Neural cell (in vitro differentiated cells): ENCODE results near the gene SDC3. TPM values are rescaled to one million over a fixed set of nuclear protein-coding genes. Genes with fewer than 3 reads are reported as not detected.
A peak's percentile ranks its signal among the peaks of the same experiment; 100 is the strongest.

Experiments
- H2AFZ ChIP-seq: fragments of 200-600, 300-800 bp; sonication (generic), shearing (Covaris generic); 2 replicates; pipeline ENCODE4 v1.6.0; 2014; ENCODE audit warnings: low read depth, mild to moderate bottlenecking, antibody characterized with exemption, low read length, moderate library complexity
- H3F3A ChIP-seq: fragments of 200-600 bp; shearing (Covaris generic); 2 replicates; pipeline ENCODE4 v1.6.1; 2016; ENCODE audit warnings: mild to moderate bottlenecking, moderate library complexity, mixed read lengths, antibody characterized with exemption, low read length; ENCODE audit not compliant: insufficient read depth, poor library complexity, severe bottlenecking
- H3K27ac ChIP-seq: fragments of 200-600, 300-800 bp; sonication (generic), shearing (Covaris generic); 2 replicates; pipeline ENCODE4 v1.5.1; 2014; ENCODE audit warnings: mild to moderate bottlenecking, low read length, moderate library complexity
- H3K27me3 ChIP-seq: fragments of 300-800, 200-600 bp; sonication (generic), shearing (Covaris generic); 2 replicates; pipeline ENCODE4 v1.6.0; 2014; ENCODE audit warnings: mild to moderate bottlenecking, low read depth, low read length, moderate library complexity; ENCODE audit not compliant: insufficient read depth
- H3K36me3 ChIP-seq: fragments of 300-800, 200-600 bp; sonication (generic), shearing (Covaris generic); 2 replicates; pipeline ENCODE4 v1.5.1; 2014; ENCODE audit warnings: mild to moderate bottlenecking, antibody characterized with exemption, low read length, moderate library complexity; ENCODE audit not compliant: insufficient read depth
- H3K4me2 ChIP-seq: fragments of 300-800, 200-600 bp; sonication (generic), shearing (Covaris generic); 2 replicates; pipeline ENCODE4 v1.6.0; 2014; ENCODE audit warnings: mild to moderate bottlenecking, low read length
- H3K4me3 ChIP-seq: fragments of 300-800, 200-600 bp; sonication (generic), shearing (Covaris generic); 2 replicates; pipeline ENCODE4 v1.5.1; 2014; ENCODE audit warnings: mild to moderate bottlenecking, low read length, moderate library complexity
- H3K79me2 ChIP-seq: fragments of 200-600 bp; shearing (Covaris generic); replicated peaks from 2 replicates; pipeline ENCODE4 v1.6.0; 2014; ENCODE audit warnings: mild to moderate bottlenecking, low read length, moderate library complexity; ENCODE audit not compliant: insufficient read depth
- H3K9ac ChIP-seq: fragments of 300-800, 200-600 bp; sonication (generic), shearing (Covaris generic); 2 replicates; pipeline ENCODE4 v1.6.1; 2016; ENCODE audit warnings: mild to moderate bottlenecking, low read length, mixed read lengths
- H3K9me2 ChIP-seq: fragments of 200-600 bp; shearing (Covaris generic); 2 replicates; pipeline ENCODE4 v1.6.1; 2016; ENCODE audit warnings: mild to moderate bottlenecking, low read length, mixed read lengths; ENCODE audit not compliant: insufficient read depth
- H3K9me3 ChIP-seq: fragments of 200-600, 300-800 bp; sonication (generic), shearing (Covaris generic); 2 replicates; pipeline ENCODE4 v1.6.1; 2016; ENCODE audit warnings: mild to moderate bottlenecking, mixed run types, low read length, moderate library complexity, mixed read lengths
- H4K20me1 ChIP-seq: fragments of 200-600 bp; shearing (Covaris generic); 2 replicates; pipeline ENCODE4 v1.6.1; 2016; ENCODE audit warnings: mild to moderate bottlenecking, mixed run types; ENCODE audit not compliant: insufficient read depth
- CTCF ChIP-seq: fragments of 450-650 bp; IDR thresholded peaks from 2 replicates; pipeline ENCODE4 v1.5.1; 2014; ENCODE audit warnings: antibody characterized with exemption, mild to moderate bottlenecking, moderate library complexity; ENCODE audit not compliant: poor library complexity, severe bottlenecking
- EP300 ChIP-seq: fragments of 450-650 bp; conservative IDR thresholded peaks from 2 replicates; pipeline ENCODE4 v1.6.1; 2014; ENCODE audit warnings: antibody characterized with exemption, mild to moderate bottlenecking, moderate library complexity; ENCODE audit not compliant: poor library complexity, severe bottlenecking
- EZH2 ChIP-seq: fragments of 200-600, 300-800 bp; shearing (Covaris generic), sonication (generic); IDR thresholded peaks from 2 replicates; pipeline ENCODE4 v1.6.1; 2014; ENCODE audit warnings: antibody characterized with exemption, low read length, borderline replicate concordance, mild to moderate bottlenecking; ENCODE audit not compliant: insufficient read depth, poor library complexity, severe bottlenecking
- MXI1 ChIP-seq: fragments of 450-650 bp; conservative IDR thresholded peaks from 2 replicates; pipeline ENCODE4 v1.6.1; 2014; ENCODE audit warnings: antibody characterized with exemption, mild to moderate bottlenecking; ENCODE audit not compliant: poor library complexity, severe bottlenecking
- POLR2AphosphoS5 ChIP-seq: IDR thresholded peaks from 2 replicates; pipeline ENCODE4 v1.6.1; 2012
- RAD21 ChIP-seq: fragments of 450-650 bp; conservative IDR thresholded peaks from 2 replicates; pipeline ENCODE4 v1.6.1; 2014; ENCODE audit warnings: antibody characterized with exemption, mild to moderate bottlenecking, moderate library complexity
- SMC3 ChIP-seq: fragments of 450-650 bp; conservative IDR thresholded peaks from 2 replicates; pipeline ENCODE4 v1.6.1; 2014; ENCODE audit warnings: antibody characterized with exemption, mild to moderate bottlenecking, moderate library complexity; ENCODE audit not compliant: poor library complexity
- TAF1 ChIP-seq: IDR thresholded peaks from 2 replicates; pipeline ENCODE4 v1.6.1; 2012; ENCODE audit warnings: low read depth
- polyA plus RNA-seq: library from polyadenylated mRNA; depleted of rRNA; stranded (reverse); fragments of >200 nt; gene quantifications from 2 replicates; pipeline ENCODE4 v1.2.3, GENCODE V29; 2014
- TF ChIP-seq, protein P1 (sequence below): IDR thresholded peaks from 2 replicates; pipeline ENCODE4 v1.6.1; 2012; ENCODE audit warnings: borderline replicate concordance

Gene SDC3
- polyA plus RNA-seq, 1 donor from 2014 or later: 55.2 TPM

- Histone ChIP-seq H2AFZ (no peak overlapping the region), H4K20me1 (peaks cover 29% of the 10 kb centered on the region), H3F3A (peaks cover 7% of the 10 kb centered on the region), H3K36me3 (no peaks in the 10 kb centered on the region), H3K4me3 (peak overlapping the region; percentile 16), H3K27me3 (no peaks in the 10 kb centered on the region), H3K9me2 (no peaks in the 10 kb centered on the region), H3K9me3 (no peaks in the 10 kb centered on the region), H3K79me2 (peaks cover 78% of the 10 kb centered on the region), H3K9ac (no peak overlapping the region), H3K4me2 (no peak overlapping the region), H3K27ac (no peak overlapping the region)
- TF ChIP-seq RAD21 (no peak), SMC3 (no peak), MXI1 (no peak), EP300 (no peak), POLR2AphosphoS5 (no peak), TAF1 (no peak), CTCF (no peak), EZH2 (no peak)
- TF ChIP-seq, protein P1, sequence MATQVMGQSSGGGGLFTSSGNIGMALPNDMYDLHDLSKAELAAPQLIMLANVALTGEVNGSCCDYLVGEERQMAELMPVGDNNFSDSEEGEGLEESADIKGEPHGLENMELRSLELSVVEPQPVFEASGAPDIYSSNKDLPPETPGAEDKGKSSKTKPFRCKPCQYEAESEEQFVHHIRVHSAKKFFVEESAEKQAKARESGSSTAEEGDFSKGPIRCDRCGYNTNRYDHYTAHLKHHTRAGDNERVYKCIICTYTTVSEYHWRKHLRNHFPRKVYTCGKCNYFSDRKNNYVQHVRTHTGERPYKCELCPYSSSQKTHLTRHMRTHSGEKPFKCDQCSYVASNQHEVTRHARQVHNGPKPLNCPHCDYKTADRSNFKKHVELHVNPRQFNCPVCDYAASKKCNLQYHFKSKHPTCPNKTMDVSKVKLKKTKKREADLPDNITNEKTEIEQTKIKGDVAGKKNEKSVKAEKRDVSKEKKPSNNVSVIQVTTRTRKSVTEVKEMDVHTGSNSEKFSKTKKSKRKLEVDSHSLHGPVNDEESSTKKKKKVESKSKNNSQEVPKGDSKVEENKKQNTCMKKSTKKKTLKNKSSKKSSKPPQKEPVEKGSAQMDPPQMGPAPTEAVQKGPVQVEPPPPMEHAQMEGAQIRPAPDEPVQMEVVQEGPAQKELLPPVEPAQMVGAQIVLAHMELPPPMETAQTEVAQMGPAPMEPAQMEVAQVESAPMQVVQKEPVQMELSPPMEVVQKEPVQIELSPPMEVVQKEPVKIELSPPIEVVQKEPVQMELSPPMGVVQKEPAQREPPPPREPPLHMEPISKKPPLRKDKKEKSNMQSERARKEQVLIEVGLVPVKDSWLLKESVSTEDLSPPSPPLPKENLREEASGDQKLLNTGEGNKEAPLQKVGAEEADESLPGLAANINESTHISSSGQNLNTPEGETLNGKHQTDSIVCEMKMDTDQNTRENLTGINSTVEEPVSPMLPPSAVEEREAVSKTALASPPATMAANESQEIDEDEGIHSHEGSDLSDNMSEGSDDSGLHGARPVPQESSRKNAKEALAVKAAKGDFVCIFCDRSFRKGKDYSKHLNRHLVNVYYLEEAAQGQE: no peak
Measured at GRCh38 chr1:30904962-30905335, 3.6 kb downstream of the SDC3 start.

DNA sequence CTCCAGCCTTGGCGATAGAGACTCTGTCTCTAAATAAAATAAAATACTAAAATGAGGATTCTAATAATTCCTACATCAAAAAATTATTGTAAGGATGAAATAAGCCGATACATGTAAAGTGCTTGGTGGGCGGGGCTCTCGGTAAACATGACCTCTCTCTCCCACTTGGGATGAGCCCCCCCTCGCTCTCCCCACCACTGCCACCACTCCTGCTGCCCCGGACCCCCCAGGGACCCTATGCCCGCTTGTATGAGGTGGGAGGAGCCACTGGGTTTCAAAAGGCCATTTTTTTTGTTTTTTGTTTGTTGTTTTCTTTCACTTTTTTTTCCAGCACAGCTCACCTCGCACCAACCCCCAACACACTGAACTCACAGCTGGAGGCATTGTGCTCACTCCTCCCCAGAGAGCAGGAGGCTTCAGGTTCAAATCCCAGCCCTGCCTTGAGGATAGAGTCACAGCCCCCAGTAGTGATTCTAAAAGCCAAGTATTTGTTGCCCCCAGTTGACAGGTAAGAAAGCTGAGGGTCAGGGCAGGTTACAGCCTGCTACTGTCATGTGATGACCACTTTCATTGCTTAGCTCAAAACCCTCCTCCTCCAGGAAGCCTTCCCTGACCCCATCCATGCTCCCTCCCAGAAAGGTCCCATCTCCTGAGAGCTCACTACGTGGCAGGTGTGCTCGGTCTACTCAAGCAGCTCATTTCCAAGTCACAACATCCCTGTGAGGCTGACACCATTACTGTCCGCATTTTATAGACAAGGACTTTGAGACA lies 4.2 kb downstream of the SDC3 start:
- peak overlapping the region; percentile 16 for H3K4me3 ChIP-seq
- H3K27me3 ChIP-seq: no peaks in the 10 kb centered on the region
- no peak for TF ChIP-seq SMC3
- TF ChIP-seq MXI1: no peak
- TF ChIP-seq EZH2: no peak
- TF ChIP-seq RAD21: no peak
- TF ChIP-seq CTCF: no peak
- TF ChIP-seq, protein P1: no peak
- no peak for TF ChIP-seq EP300
- no peak for TF ChIP-seq POLR2AphosphoS5
- TF ChIP-seq TAF1: no peak
- peaks cover 7% of the 10 kb centered on the region for H3F3A ChIP-seq
- no peaks in the 10 kb centered on the region for H3K9me3 ChIP-seq
- no peak overlapping the region for H3K27ac ChIP-seq
- no peak overlapping the region for H2AFZ ChIP-seq
- peaks cover 29% of the 10 kb centered on the region for H4K20me1 ChIP-seq
- H3K79me2 ChIP-seq: peaks cover 79% of the 10 kb centered on the region
- no peak overlapping the region for H3K4me2 ChIP-seq
- no peak overlapping the region for H3K9ac ChIP-seq
- H3K36me3 ChIP-seq: no peaks in the 10 kb centered on the region
- no peaks in the 10 kb centered on the region for H3K9me2 ChIP-seq
